ENCODE data around the gene GRAMD4.

DNA sequence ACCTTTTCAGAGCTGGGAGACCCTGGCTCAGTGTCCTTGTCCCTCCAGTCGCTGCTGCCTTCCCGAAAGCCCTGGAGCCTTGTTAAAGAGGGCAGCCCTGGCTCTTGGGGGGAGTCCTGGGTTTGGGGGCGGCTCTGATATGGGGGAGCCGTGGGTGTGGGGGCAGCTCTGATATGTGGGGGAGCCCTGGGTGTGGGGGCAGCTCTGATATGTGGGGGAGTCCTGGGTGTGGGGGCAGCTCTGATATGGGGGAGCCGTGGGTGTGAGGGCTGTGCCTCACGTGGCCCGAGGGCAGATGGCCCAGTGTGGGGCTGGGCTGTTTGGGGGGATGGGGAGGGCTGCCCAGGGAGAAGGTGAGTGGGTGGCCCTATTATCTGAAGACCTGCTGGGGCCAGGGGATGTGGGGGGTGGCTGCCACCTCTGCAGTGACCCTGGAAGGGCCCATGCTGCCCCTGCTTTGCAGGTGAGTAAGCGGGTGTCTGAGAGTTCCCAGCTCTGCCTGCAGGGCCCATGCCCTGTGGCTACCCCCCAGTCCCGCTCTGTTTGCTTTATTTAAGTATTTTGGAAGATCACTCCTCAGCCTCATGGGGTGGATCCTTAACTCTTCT lies 30.9 kb upstream of the GRAMD4 start:
- TF ChIP-seq, protein P1, sequence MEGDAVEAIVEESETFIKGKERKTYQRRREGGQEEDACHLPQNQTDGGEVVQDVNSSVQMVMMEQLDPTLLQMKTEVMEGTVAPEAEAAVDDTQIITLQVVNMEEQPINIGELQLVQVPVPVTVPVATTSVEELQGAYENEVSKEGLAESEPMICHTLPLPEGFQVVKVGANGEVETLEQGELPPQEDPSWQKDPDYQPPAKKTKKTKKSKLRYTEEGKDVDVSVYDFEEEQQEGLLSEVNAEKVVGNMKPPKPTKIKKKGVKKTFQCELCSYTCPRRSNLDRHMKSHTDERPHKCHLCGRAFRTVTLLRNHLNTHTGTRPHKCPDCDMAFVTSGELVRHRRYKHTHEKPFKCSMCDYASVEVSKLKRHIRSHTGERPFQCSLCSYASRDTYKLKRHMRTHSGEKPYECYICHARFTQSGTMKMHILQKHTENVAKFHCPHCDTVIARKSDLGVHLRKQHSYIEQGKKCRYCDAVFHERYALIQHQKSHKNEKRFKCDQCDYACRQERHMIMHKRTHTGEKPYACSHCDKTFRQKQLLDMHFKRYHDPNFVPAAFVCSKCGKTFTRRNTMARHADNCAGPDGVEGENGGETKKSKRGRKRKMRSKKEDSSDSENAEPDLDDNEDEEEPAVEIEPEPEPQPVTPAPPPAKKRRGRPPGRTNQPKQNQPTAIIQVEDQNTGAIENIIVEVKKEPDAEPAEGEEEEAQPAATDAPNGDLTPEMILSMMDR (conservative IDR thresholded peaks at IDR 0.05) = no peak
- no peak for TF ChIP-seq EZH2 (IDR thresholded peaks at IDR 0.05; ENCODE audit: low read depth)
